Skeletal muscle tissue (tissue), 4 donors: Measurements from ENCODE around the gene HSPB6. TPM values are rescaled to one million over a fixed set of nuclear protein-coding genes. Genes with fewer than 3 reads are reported as not detected.

ENCODE experiments used
- H3K27ac ChIP-seq: one replicate; pipeline ENCODE4 v1.7.0; 2013; ENCODE audit warnings: mild to moderate bottlenecking, low read depth, low read length, inconsistent platforms
- H3K27me3 ChIP-seq, 3 donors: one replicate each; pipeline ENCODE4 v1.7.0; 2013; ENCODE audit warnings: low read length in 3 of 3; ENCODE audit not compliant: control insufficient read depth in 3 of 3, insufficient read depth in 3 of 3
- H3K36me3 ChIP-seq, 3 donors: one replicate each; pipeline ENCODE4 v1.7.0; 2013; ENCODE audit warnings: low read length in 3 of 3; ENCODE audit not compliant: control insufficient read depth in 3 of 3, insufficient read depth in 3 of 3
- H3K4me1 ChIP-seq, 3 donors: one replicate each; pipeline ENCODE4 v1.7.0; 2013; ENCODE audit warnings: low read length in 3 of 3, mild to moderate bottlenecking in 3 of 3; ENCODE audit not compliant: control insufficient read depth in 3 of 3, insufficient read depth in 3 of 3
- H3K4me3 ChIP-seq, 3 donors: one replicate each; pipeline ENCODE4 v1.7.0; 2013; ENCODE audit warnings: low read length in 3 of 3
- H3K9ac ChIP-seq, 3 donors: one replicate each; pipeline ENCODE4 v1.7.0; 2013; ENCODE audit warnings: low read length in 3 of 3, mild to moderate bottlenecking in 3 of 3, moderate library complexity in 2 of 3, low read depth in 1 of 3
- H3K9me3 ChIP-seq, 3 donors: one replicate each; pipeline ENCODE4 v1.7.0; 2013; ENCODE audit warnings: low read length in 3 of 3; ENCODE audit not compliant: control insufficient read depth in 3 of 3
- total RNA-seq: library from RNA; depleted of rRNA; stranded (reverse); fragments of >200 nt; gene quantifications from one replicate; pipeline ENCODE4 v1.2.3, GENCODE V29; 2014
- donor health status: Osteomylitis.

Gene HSPB6
- total RNA-seq, 1 donor from 2014 or later = 52.7 TPM

GRCh38 chr19:35792312-35792711 lies 35.5 kb upstream of the HSPB6 start:
- H3K36me3 ChIP-seq = no peaks in the 10 kb centered on the region
- no peaks in the 10 kb centered on the region for H3K9me3 ChIP-seq
- no peaks in the 10 kb centered on the region for H3K4me1 ChIP-seq
- H3K27ac ChIP-seq = no peak overlapping the region
- peaks cover 10 to 15% (median 13%) of the 10 kb centered on the region in 3 donors for H3K27me3 ChIP-seq
- no peak overlapping the region for H3K9ac ChIP-seq
- H3K4me3 ChIP-seq = no peak overlapping the region

GRCh38 chr19:35791814-35792279 lies 35.0 kb upstream of the HSPB6 start:
- H3K9me3 ChIP-seq = no peaks in the 10 kb centered on the region
- no peaks in the 10 kb centered on the region for H3K36me3 ChIP-seq
- no peak overlapping the region for H3K4me3 ChIP-seq
- no peak overlapping the region for H3K9ac ChIP-seq
- peaks cover 5 to 11% (median 9%) of the 10 kb centered on the region in 3 donors for H3K27me3 ChIP-seq
- no peaks in the 10 kb centered on the region for H3K4me1 ChIP-seq
- H3K27ac ChIP-seq = no peak overlapping the region

GRCh38 chr19:35790981-35791813 lies 34.4 kb upstream of the HSPB6 start:
- Histone ChIP-seq H3K4me1 (no peaks in the 10 kb centered on the region), H3K36me3 (peaks cover 0 to under 1% (median 0%) of the 10 kb centered on the region in 3 donors), H3K9me3 (no peaks in the 10 kb centered on the region), H3K27me3 (peaks cover 0 to 4% (median 3%) of the 10 kb centered on the region in 3 donors), H3K9ac (no peak overlapping the region), H3K4me3 (no peak overlapping the region), H3K27ac (no peak overlapping the region)

GRCh38 chr19:35789978-35790944 lies 33.4 kb upstream of the HSPB6 start:
- no peak overlapping the region for H3K9ac ChIP-seq
- no peak overlapping the region for H3K27ac ChIP-seq
- H3K4me3 ChIP-seq = no peak overlapping the region
- H3K9me3 ChIP-seq = no peaks in the 10 kb centered on the region
- H3K36me3 ChIP-seq = peaks cover 0 to 5% (median 2%) of the 10 kb centered on the region in 3 donors
- H3K4me1 ChIP-seq = no peaks in the 10 kb centered on the region
- H3K27me3 ChIP-seq = peaks cover 0 to under 1% (median 0%) of the 10 kb centered on the region in 3 donors

- H3K9me3 ChIP-seq = no peaks in the 10 kb centered on the region
- peaks cover 0 to 5% (median 2%) of the 10 kb centered on the region in 3 donors for H3K36me3 ChIP-seq
These were observed 32.6 kb upstream of the HSPB6 start for GRCh38 chr19:35789195-35789977.

GRCh38 chr19:35788205-35788960 lies 31.6 kb upstream of the HSPB6 start:
- Histone ChIP-seq H3K4me1 (no peaks in the 10 kb centered on the region), H3K4me3 (no peak overlapping the region), H3K9me3 (no peaks in the 10 kb centered on the region), H3K27me3 (no peaks in the 10 kb centered on the region), H3K27ac (no peak overlapping the region), H3K9ac (no peak overlapping the region), H3K36me3 (peaks cover 0 to 5% (median 2%) of the 10 kb centered on the region in 3 donors)

More at GRCh38 chr19:35789195-35789977, 32.6 kb upstream of the HSPB6 start:
- Histone ChIP-seq H3K4me1 (no peaks in the 10 kb centered on the region), H3K9ac (no peak overlapping the region), H3K27ac (no peak overlapping the region), H3K27me3 (no peaks in the 10 kb centered on the region), H3K4me3 (no peak overlapping the region)

- Histone ChIP-seq H3K36me3 (peaks cover under 1 to 5% (median 2%) of the 10 kb centered on the region in 3 donors), H3K4me3 (no peak overlapping the region), H3K9me3 (no peaks in the 10 kb centered on the region), H3K4me1 (no peaks in the 10 kb centered on the region), H3K27ac (no peak overlapping the region), H3K27me3 (no peaks in the 10 kb centered on the region), H3K9ac (no peak overlapping the region)
These were observed 30.5 kb upstream of the HSPB6 start for GRCh38 chr19:35787227-35787799.

GRCh38 chr19:35786299-35787160 lies 29.7 kb upstream of the HSPB6 start:
- no peak overlapping the region for H3K4me3 ChIP-seq
- H3K27me3 ChIP-seq = no peaks in the 10 kb centered on the region
- H3K27ac ChIP-seq = no peak overlapping the region
- no peaks in the 10 kb centered on the region for H3K9me3 ChIP-seq
- no peak overlapping the region for H3K9ac ChIP-seq
- no peaks in the 10 kb centered on the region for H3K4me1 ChIP-seq
- H3K36me3 ChIP-seq = peaks cover 2 to 5% (median 4%) of the 10 kb centered on the region in 3 donors
